Hepatocyte (in vitro differentiated cells): ENCODE data around the gene CCDC127.

Experiments used
- EZH2 ChIP-seq: fragments of 200-600 bp; sonication (generic); IDR thresholded peaks from 2 replicates; pipeline ENCODE4 v1.6.1; 2016; ENCODE audit warnings: antibody characterized with exemption, mild to moderate bottlenecking, borderline replicate concordance
- EZH2phosphoT487 ChIP-seq: fragments of 200-600 bp; sonication (generic); IDR thresholded peaks from one replicate; pipeline ENCODE4 v1.6.1; 2018; ENCODE audit warnings: antibody characterized with exemption, mild to moderate bottlenecking, low read depth, moderate library complexity; ENCODE audit not compliant: unreplicated experiment, severe bottlenecking
- TF ChIP-seq, protein P1 (sequence below): fragments of 200-600 bp; sonication (generic); IDR thresholded peaks from 2 replicates; pipeline ENCODE4 v1.5.1; 2016; ENCODE audit warnings: antibody characterized with exemption, mild to moderate bottlenecking; ENCODE audit not compliant: poor library complexity

DNA sequence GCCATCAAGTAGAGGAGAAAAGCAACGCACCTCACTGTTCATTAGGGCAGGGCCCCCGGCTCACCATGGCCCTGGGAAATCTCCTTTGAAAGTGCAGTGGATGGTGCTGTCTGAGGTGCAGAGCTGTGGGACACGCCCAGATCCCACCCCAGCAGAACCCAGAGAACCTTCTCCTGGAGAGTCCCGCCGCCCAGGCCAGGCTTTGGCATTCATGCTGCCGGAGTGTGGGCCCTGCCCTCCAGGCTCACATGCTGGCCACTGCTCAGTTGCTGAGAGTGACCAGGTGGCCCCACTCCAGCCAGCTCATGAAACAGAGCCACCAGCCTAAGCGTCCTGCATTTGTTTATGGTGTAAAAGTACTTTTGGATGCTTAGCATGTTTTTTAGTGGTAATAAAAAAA lies 50.4 kb downstream of the CCDC127 start:
- TF ChIP-seq EZH2phosphoT487 = no peak
- TF ChIP-seq, protein P1, sequence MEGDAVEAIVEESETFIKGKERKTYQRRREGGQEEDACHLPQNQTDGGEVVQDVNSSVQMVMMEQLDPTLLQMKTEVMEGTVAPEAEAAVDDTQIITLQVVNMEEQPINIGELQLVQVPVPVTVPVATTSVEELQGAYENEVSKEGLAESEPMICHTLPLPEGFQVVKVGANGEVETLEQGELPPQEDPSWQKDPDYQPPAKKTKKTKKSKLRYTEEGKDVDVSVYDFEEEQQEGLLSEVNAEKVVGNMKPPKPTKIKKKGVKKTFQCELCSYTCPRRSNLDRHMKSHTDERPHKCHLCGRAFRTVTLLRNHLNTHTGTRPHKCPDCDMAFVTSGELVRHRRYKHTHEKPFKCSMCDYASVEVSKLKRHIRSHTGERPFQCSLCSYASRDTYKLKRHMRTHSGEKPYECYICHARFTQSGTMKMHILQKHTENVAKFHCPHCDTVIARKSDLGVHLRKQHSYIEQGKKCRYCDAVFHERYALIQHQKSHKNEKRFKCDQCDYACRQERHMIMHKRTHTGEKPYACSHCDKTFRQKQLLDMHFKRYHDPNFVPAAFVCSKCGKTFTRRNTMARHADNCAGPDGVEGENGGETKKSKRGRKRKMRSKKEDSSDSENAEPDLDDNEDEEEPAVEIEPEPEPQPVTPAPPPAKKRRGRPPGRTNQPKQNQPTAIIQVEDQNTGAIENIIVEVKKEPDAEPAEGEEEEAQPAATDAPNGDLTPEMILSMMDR = no peak
- TF ChIP-seq EZH2 = no peak
